Neuronal stem cell (in vitro differentiated cells): ENCODE measurements around the gene CNPY1.

Experiments
- DNase-seq: peaks from one replicate; pipeline ENCODE4 v3.0.0-alpha.2; 2013; ENCODE audit warnings: low spot score
- H2AFZ ChIP-seq: one replicate; pipeline ENCODE4 v1.6.1; 2013; ENCODE audit warnings: mild to moderate bottlenecking, low read length, inconsistent platforms
- H2AK5ac ChIP-seq: 2 replicates; pipeline ENCODE4 v1.6.1; 2013; ENCODE audit warnings: low read depth, mild to moderate bottlenecking, inconsistent platforms, low read length, moderate library complexity, mixed read lengths
- H2BK120ac ChIP-seq: 2 replicates; pipeline ENCODE4 v1.6.1; 2013; ENCODE audit warnings: low read depth, mild to moderate bottlenecking, inconsistent platforms, low read length, moderate library complexity, mixed read lengths
- H2BK12ac ChIP-seq: one replicate; pipeline ENCODE4 v1.6.1; 2013; ENCODE audit warnings: low read length, inconsistent platforms
- H2BK15ac ChIP-seq: 2 replicates; pipeline ENCODE4 v1.6.1; 2013; ENCODE audit warnings: mild to moderate bottlenecking, low read length, inconsistent platforms, mixed read lengths
- H2BK5ac ChIP-seq: one replicate; pipeline ENCODE4 v1.6.1; 2013; ENCODE audit warnings: inconsistent platforms, mild to moderate bottlenecking, low read length, moderate library complexity
- H3K14ac ChIP-seq: one replicate; pipeline ENCODE4 v1.6.1; 2013; ENCODE audit warnings: low read length, inconsistent platforms
- H3K18ac ChIP-seq: 2 replicates; pipeline ENCODE4 v1.6.1; 2013; ENCODE audit warnings: low read length, inconsistent platforms
- H3K23ac ChIP-seq: 2 replicates; pipeline ENCODE4 v1.6.1; 2013; ENCODE audit warnings: low read depth, mild to moderate bottlenecking, mixed read lengths, low read length, inconsistent platforms; ENCODE audit not compliant: poor library complexity
- H3K27ac ChIP-seq: replicated peaks from 3 replicates; pipeline ENCODE4 v1.5.1; 2013; ENCODE audit warnings: low read length, inconsistent platforms
- H3K27me3 ChIP-seq, 3 experiments: 2 replicates each; pipeline ENCODE4 v1.6.1; 2013; ENCODE audit warnings: low read length in 3 of 3, mild to moderate bottlenecking in 2 of 3, inconsistent platforms in 1 of 3, low read depth in 1 of 3, mixed read lengths in 1 of 3, moderate library complexity in 1 of 3; ENCODE audit not compliant: control insufficient read depth in 3 of 3, insufficient read depth in 3 of 3
- H3K36me3 ChIP-seq, 2 donors: replicated peaks in 1 of 2; 2 replicates each; pipeline ENCODE4 v1.6.1; 2013; ENCODE audit warnings: low read length in 2 of 2; ENCODE audit not compliant: control insufficient read depth in 2 of 2, insufficient read depth in 2 of 2
- H3K4ac ChIP-seq: 2 replicates; pipeline ENCODE4 v1.6.1; 2013; ENCODE audit warnings: inconsistent platforms, mild to moderate bottlenecking, low read length, moderate library complexity
- H3K4me1 ChIP-seq, 2 donors: 1 replicate in 1 of 2; 2 replicates in 1 of 2; pipeline ENCODE4 v1.6.1; 2013; ENCODE audit warnings: low read length in 2 of 2, low read depth in 1 of 2; ENCODE audit not compliant: control insufficient read depth in 2 of 2, insufficient read depth in 1 of 2
- H3K4me2 ChIP-seq: one replicate; pipeline ENCODE4 v1.6.1; 2013; ENCODE audit warnings: mild to moderate bottlenecking, low read length, inconsistent platforms; ENCODE audit not compliant: insufficient read depth, poor library complexity, severe bottlenecking
- H3K4me3 ChIP-seq, 2 donors: 2 replicates each; pipeline ENCODE4 v1.5.1; 2013; ENCODE audit warnings: low read length in 2 of 2, mild to moderate bottlenecking in 2 of 2, inconsistent platforms in 1 of 2, moderate library complexity in 1 of 2
- H3K79me1 ChIP-seq: one replicate; pipeline ENCODE4 v1.6.1; 2013; ENCODE audit warnings: low read depth, mild to moderate bottlenecking, inconsistent platforms, low read length, moderate library complexity
- H3K9ac ChIP-seq: one replicate; pipeline ENCODE4 v1.6.1; 2013; ENCODE audit warnings: mild to moderate bottlenecking, low read depth, low read length, inconsistent platforms; ENCODE audit not compliant: poor library complexity
- H3K9me3 ChIP-seq, 2 donors: replicated peaks in 1 of 2; 2 replicates each; pipeline versions ENCODE3 to v1.6.1; 2013; ENCODE audit warnings: low read length in 2 of 2, mild to moderate bottlenecking in 2 of 2, inconsistent platforms in 1 of 2, low read depth in 1 of 2, mixed read lengths in 1 of 2, moderate library complexity in 1 of 2; ENCODE audit not compliant: control insufficient read depth in 2 of 2, insufficient read depth in 1 of 2
- H4K8ac ChIP-seq: one replicate; pipeline ENCODE4 v1.6.1; 2013; ENCODE audit warnings: low read depth, mild to moderate bottlenecking, inconsistent platforms, low read length, moderate library complexity
- H4K91ac ChIP-seq: one replicate; pipeline ENCODE4 v1.6.1; 2013; ENCODE audit warnings: low read length, low read depth, mild to moderate bottlenecking, inconsistent platforms; ENCODE audit not compliant: poor library complexity
- WGBS, 2 donors: extraction: QIAGEN DNeasy Blood & Tissue Kit; methylation state at CpG; one replicate each; pipeline ENCODE4 v1.1.7; 2013; ENCODE audit warnings: missing lambda C conversion rate in 2 of 2, mixed read lengths in 1 of 2; ENCODE audit not compliant: insufficient read length in 2 of 2, insufficient replicate concordance in 1 of 2; ENCODE audit errors: extremely low coverage in 2 of 2; 5-methylcytosine and 5-hydroxymethylcytosine counted together

CNPY1 gene

GRCh38 chr7:155469311-155470185, 76.8 kb downstream of the CNPY1 start:
- Histone ChIP-seq H2BK12ac (no peak overlapping the region), H3K18ac (no peak overlapping the region), H3K4me1 (peaks cover 2 to 53% of the 10 kb centered on the region in 2 donors), H3K4ac (no peak overlapping the region), H2BK5ac (no peak overlapping the region), H3K4me2 (no peak overlapping the region), H2BK15ac (no peak overlapping the region), H3K79me1 (peaks cover under 1% of the 10 kb centered on the region), H3K27ac (no peak overlapping the region), H3K27me3 (peaks cover 0 to 100% (median 63%) of the 10 kb centered on the region in 3 experiments), H3K9ac (no peak overlapping the region), H4K8ac (no peak overlapping the region), H4K91ac (no peak overlapping the region), H3K9me3 (peaks cover 0 to 1% of the 10 kb centered on the region in 2 donors), H2BK120ac (no peak overlapping the region), H2AK5ac (no peak overlapping the region), H3K14ac (no peak overlapping the region), H3K36me3 (peaks cover 0 to 17% of the 10 kb centered on the region in 2 donors), H2AFZ (no peak overlapping the region), H3K23ac (no peak overlapping the region), H3K4me3 (no peak overlapping the region)
- DNase-seq, result no peak
- WGBS, 2 donors, result no CpG with 5 or more reads among the region's 12 CpGs

GRCh38 chr7:155468785-155469148, 77.6 kb downstream of the CNPY1 start:
- H3K79me1 ChIP-seq, result no peaks in the 10 kb centered on the region
- H3K4me2 ChIP-seq, result no peak overlapping the region
- H3K23ac ChIP-seq, result no peak overlapping the region
- no CpG with 5 or more reads among the region's 10 CpGs for WGBS, 2 donors
- no peaks in the 10 kb centered on the region for H3K9me3 ChIP-seq
- peak overlapping the region; percentile 85 for H2AFZ ChIP-seq
- no peak overlapping the region for H3K27ac ChIP-seq
- no peak overlapping the region for H2BK5ac ChIP-seq
- peaks cover 2 to 60% of the 10 kb centered on the region in 2 donors for H3K4me1 ChIP-seq
- H3K36me3 ChIP-seq, result peaks cover 0 to 25% of the 10 kb centered on the region in 2 donors
- H2AK5ac ChIP-seq, result no peak overlapping the region
- no peak overlapping the region for H2BK12ac ChIP-seq
- DNase-seq, result no peak
- H2BK15ac ChIP-seq, result no peak overlapping the region
- H3K4me3 ChIP-seq, result peak overlapping the region in 1 of 2 donors; percentile 59
- no peak overlapping the region for H3K4ac ChIP-seq
- H3K27me3 ChIP-seq, result peaks cover 0 to 97% (median 64%) of the 10 kb centered on the region in 3 experiments
- H3K9ac ChIP-seq, result no peak overlapping the region
- H4K91ac ChIP-seq, result no peak overlapping the region
- no peak overlapping the region for H4K8ac ChIP-seq
- no peak overlapping the region for H3K18ac ChIP-seq
- no peak overlapping the region for H2BK120ac ChIP-seq
- no peak overlapping the region for H3K14ac ChIP-seq

GRCh38 chr7:155467846-155468784, 78.2 kb downstream of the CNPY1 start:
- Histone ChIP-seq H3K4me3 (peak overlapping the region in 1 of 2 donors; percentile 59), H3K27me3 (peaks cover 0 to 97% (median 64%) of the 10 kb centered on the region in 3 experiments), H4K91ac (no peak overlapping the region), H3K18ac (peak overlapping the region; percentile 69), H3K4me2 (peak overlapping the region; percentile 38), H2AK5ac (no peak overlapping the region), H3K4me1 (peaks cover 2 to 64% of the 10 kb centered on the region in 2 donors), H3K36me3 (peaks cover 0 to 31% of the 10 kb centered on the region in 2 donors), H3K4ac (no peak overlapping the region), H2BK5ac (no peak overlapping the region), H3K9ac (no peak overlapping the region), H3K79me1 (no peaks in the 10 kb centered on the region), H2AFZ (peak overlapping the region; percentile 85), H4K8ac (no peak overlapping the region), H3K27ac (no peak overlapping the region), H2BK120ac (no peak overlapping the region), H3K23ac (no peak overlapping the region), H2BK12ac (no peak overlapping the region), H2BK15ac (no peak overlapping the region), H3K14ac (no peak overlapping the region), H3K9me3 (no peaks in the 10 kb centered on the region)
- no CpG with 5 or more reads among the region's 70 CpGs for WGBS, 2 donors
- no peak for DNase-seq
